Psoas muscle (tissue), 8 donors: ENCODE measurements around the gene UNC80. TPM values are rescaled to one million over a fixed set of nuclear protein-coding genes. Genes with fewer than 3 reads are reported as not detected.

Experiments
- ATAC-seq, 4 donors: fragments of 200-7000 bp; cut with Tn5 transposase; one replicate each; pipeline ENCODE4 v1.9.1; 2020; ENCODE audit warnings: moderate library complexity in 3 of 4, mild to moderate bottlenecking in 2 of 4
- DNase-seq, 2 donors: peaks; one replicate each; pipeline ENCODE4 v3.0.0-alpha.2; 2020
- H3K27ac ChIP-seq: fragments of 200-600 bp; one replicate; pipeline ENCODE4 v1.8.0; 2022
- H3K27me3 ChIP-seq, 3 donors: fragments of 200-600 bp in 1 of 3; one replicate each; pipeline versions ENCODE4 v1.6.1 to v1.8.0; 2013 to 2022; ENCODE audit warnings: low read length in 2 of 3, mild to moderate bottlenecking in 2 of 3, moderate library complexity in 1 of 3; ENCODE audit not compliant: insufficient read depth in 3 of 3
- H3K36me3 ChIP-seq, 2 donors: fragments of 200-600 bp in 1 of 2; one replicate each; pipeline versions ENCODE4 v1.6.1 to v1.8.0; 2013 to 2022; ENCODE audit warnings: low read depth in 1 of 2, mild to moderate bottlenecking in 1 of 2, moderate library complexity in 1 of 2; ENCODE audit not compliant: insufficient read depth in 1 of 2
- H3K4me1 ChIP-seq: fragments of 200-600 bp; one replicate; pipeline ENCODE4 v1.8.0; 2022
- H3K4me3 ChIP-seq: fragments of 200-600 bp; one replicate; pipeline ENCODE4 v1.8.0; 2022; ENCODE audit warnings: mild to moderate bottlenecking
- H3K9me3 ChIP-seq: fragments of 200-600 bp; one replicate; pipeline ENCODE4 v1.8.0; 2022
- CTCF ChIP-seq: fragments of 200-600 bp; IDR thresholded peaks from one replicate; pipeline ENCODE4 v1.8.0; 2022; ENCODE audit warnings: antibody characterized with exemption
- WGBS, 3 donors: extraction: QIAGEN DNeasy Blood & Tissue Kit; methylation state at CpG; one replicate each; pipeline versions ENCODE4 v1.1.6 to v1.1.7; 2013; 5-methylcytosine and 5-hydroxymethylcytosine counted together
- intact Hi-C, 2 donors: fragments of 100-400 bp; cut with DNase I; formaldehyde crosslinking; loops; one replicate each; pipeline versions ENCODE4 v1.11.0 to v1.14.2; 2022
- polyA plus RNA-seq, 3 donors: library from polyadenylated mRNA; stranded (reverse); fragments of 200-250 nt; gene quantifications; one replicate each; pipeline ENCODE4 v1.2.3, GENCODE V29; 2013
- total RNA-seq, 4 donors: library from RNA; stranded (reverse); fragmentation: NEBNext Ultra II Directional in 2 of 4; extraction: Animal tissue kit (Norgen Biotek cat#: 25700) in 2 of 4; gene quantifications; one replicate each; pipeline versions ENCODE4 v1.2.1 to v1.2.4, GENCODE V29; 2021 to 2023
- donor health status: healthy with polysubstance abuse.
- donor health status: DM: no; HTN: no; CAD: no; lungs with moderate emphysema.
- donor health status: Bipolar disorder and iron deficiency.
- donor health status: healthy.
- donor health status: DM: yes; HTN: yes; CAD: no.
- donor health status: DM: no; HTN: no; CAD: no.
- donor health status: DM: no; HTN: no; CAD: no.
- donor health status: DM: yes; HTN: yes; CAD: no.

The UNC80 gene
- total and polyA plus RNA-seq, 7 donors = 0.03 TPM; not detected in 6

- Histone ChIP-seq H3K27ac (no peak overlapping the region), H3K9me3 (no peaks in the 10 kb centered on the region), H3K4me1 (no peaks in the 10 kb centered on the region), H3K27me3 (no peaks in the 10 kb centered on the region), H3K4me3 (no peak overlapping the region), H3K36me3 (no peaks in the 10 kb centered on the region)
- WGBS, 3 donors = 97 to 98% (median 98%) methylated on average over 2 of the region's 2 CpGs
- DNase-seq (no peak), ATAC-seq (peak in 2 of 4 donors; percentile 44 to 76)
- TF ChIP-seq CTCF = peak; percentile 69
- intact Hi-C loops = loop anchor here in 1 of 2 donors (1.0 kb wide), 1 partner anchor 219 kb away; no protein-coding TSS in a partner anchor
These were observed 206.0 kb downstream of the UNC80 start for GRCh38 chr2:209977386-209978239.

GRCh38 chr2:209984291-209984690 lies 212.7 kb downstream of the UNC80 start:
- intact Hi-C loops = no loop called here
- Histone ChIP-seq H3K4me1 (no peaks in the 10 kb centered on the region), H3K9me3 (no peaks in the 10 kb centered on the region), H3K4me3 (no peak overlapping the region), H3K36me3 (no peaks in the 10 kb centered on the region), H3K27me3 (no peaks in the 10 kb centered on the region), H3K27ac (no peak overlapping the region)
- DNase-seq = no peak
- no peak for TF ChIP-seq CTCF
- 89 to 95% (median 91%) methylated on average over 2 of the region's 2 CpGs for WGBS, 3 donors
- ATAC-seq = no peak

GRCh38 chr2:209985874-209986273 lies 214.2 kb downstream of the UNC80 start:
- Histone ChIP-seq H3K9me3 (no peaks in the 10 kb centered on the region), H3K27me3 (no peaks in the 10 kb centered on the region), H3K4me3 (no peak overlapping the region), H3K27ac (no peak overlapping the region), H3K4me1 (no peaks in the 10 kb centered on the region), H3K36me3 (no peaks in the 10 kb centered on the region)
- ATAC-seq (no peak), DNase-seq (no peak)
- TF ChIP-seq CTCF = no peak
- intact Hi-C loops = no loop called here
- 57 to 70% (median 63%) methylated on average over 3 of the region's 3 CpGs for WGBS, 3 donors

GRCh38 chr2:209986415-209986814 lies 214.8 kb downstream of the UNC80 start:
- 63 to 89% (median 79%) methylated on average over 2 of the region's 2 CpGs for WGBS, 3 donors
- no peaks in the 10 kb centered on the region for H3K9me3 ChIP-seq
- intact Hi-C loops = no loop called here
- H3K27ac ChIP-seq = no peak overlapping the region
- H3K36me3 ChIP-seq = no peaks in the 10 kb centered on the region
- H3K4me1 ChIP-seq = no peaks in the 10 kb centered on the region
- no peak for TF ChIP-seq CTCF
- H3K4me3 ChIP-seq = no peak overlapping the region
- no peaks in the 10 kb centered on the region for H3K27me3 ChIP-seq
- ATAC-seq (no peak), DNase-seq (no peak)
